SK-N-MC (cell line): Measurements from ENCODE around the gene VWA8.

ENCODE experiments used
- EZH2 ChIP-seq: fragments of 200-600 bp; sonication (generic); IDR thresholded peaks from one replicate; pipeline ENCODE4 v1.6.1; 2017; ENCODE audit warnings: antibody characterized with exemption
- FOXP2 ChIP-seq: optimal IDR thresholded peaks from 2 replicates; pipeline ENCODE3; 2011; ENCODE audit warnings: mild to moderate bottlenecking, moderate library complexity; ENCODE audit not compliant: insufficient read depth; ENCODE audit errors: extremely low read length, control extremely low read depth
- POLR2AphosphoS5 ChIP-seq: IDR thresholded peaks from 2 replicates; pipeline ENCODE4 v1.6.1; 2012; ENCODE audit warnings: mild to moderate bottlenecking, low read depth, low read length, borderline replicate concordance

DNA sequence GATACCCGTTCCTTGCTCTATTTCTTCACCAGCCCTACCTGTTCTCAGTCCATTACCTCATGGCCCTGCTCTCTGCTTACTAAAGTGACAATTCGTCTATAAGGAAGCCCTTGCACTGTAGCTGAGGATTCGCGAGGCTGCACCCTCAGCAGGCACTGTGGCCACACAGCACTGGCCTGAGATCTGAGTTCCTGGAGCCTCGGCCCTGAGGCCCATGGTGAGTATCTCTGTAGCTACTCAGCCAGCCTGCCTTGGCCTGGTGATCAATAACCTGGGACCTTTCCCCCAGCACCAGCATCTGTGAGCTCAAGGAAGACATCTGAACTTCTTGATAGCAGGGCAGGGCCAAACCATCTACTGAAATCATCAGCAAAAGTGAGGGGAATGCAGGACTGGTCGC, 412.9 kb downstream of the VWA8 start:
- no peak for TF ChIP-seq POLR2AphosphoS5
- no peak for TF ChIP-seq EZH2
- TF ChIP-seq FOXP2, result no peak
